Neural progenitor cell (in vitro differentiated cells): ENCODE data around the gene DLL1.

Experiments used
- CTCF ChIP-seq: fragments of 200-600 bp; sonication (generic); IDR thresholded peaks from 2 replicates; pipeline ENCODE4 v1.5.1; 2017; ENCODE audit warnings: antibody characterized with exemption, mild to moderate bottlenecking
- EZH2 ChIP-seq: fragments of 200-600 bp; sonication (generic); IDR thresholded peaks from 2 replicates; pipeline ENCODE4 v1.6.1; 2017; ENCODE audit warnings: antibody characterized with exemption, mild to moderate bottlenecking, moderate library complexity
- EZH2phosphoT487 ChIP-seq: fragments of 200-600 bp; sonication (generic); IDR thresholded peaks from 2 replicates; pipeline ENCODE4 v1.6.1; 2017; ENCODE audit warnings: antibody characterized with exemption

GRCh38 chr6:170305805-170306323 is 15.0 kb upstream of the DLL1 start:
- TF ChIP-seq CTCF: no peak
- TF ChIP-seq EZH2phosphoT487: no peak
- TF ChIP-seq EZH2: no peak
